Measurements from ENCODE around the gene ZACN.

The ZACN gene

GRCh38 chr17:76131692-76132573, 53.0 kb downstream of the ZACN start:
- no peak for DNase-seq (ENCODE audit: low read depth in 2 of 2)

All from stimulated activated CD8-positive, alpha-beta memory T cell treated with anti-CD3 and anti-CD28 coated beads, Interleukin-2, amount 100 ng/mL, for 48 hours (primary cell).